Measurements from ENCODE around the gene METAP1. TPM values are rescaled to one million over a fixed set of nuclear protein-coding genes. Genes with fewer than 3 reads are reported as not detected.
"Not testable (repeated sequence)": the region's sequence is repeated elsewhere in the genome, so short reads cannot be mapped to it uniquely, and the experiment has no call there.

Gene METAP1
- total and polyA plus RNA-seq, 2 experiments from 2014 or later, result 40.1 to 55.4 TPM

DNA sequence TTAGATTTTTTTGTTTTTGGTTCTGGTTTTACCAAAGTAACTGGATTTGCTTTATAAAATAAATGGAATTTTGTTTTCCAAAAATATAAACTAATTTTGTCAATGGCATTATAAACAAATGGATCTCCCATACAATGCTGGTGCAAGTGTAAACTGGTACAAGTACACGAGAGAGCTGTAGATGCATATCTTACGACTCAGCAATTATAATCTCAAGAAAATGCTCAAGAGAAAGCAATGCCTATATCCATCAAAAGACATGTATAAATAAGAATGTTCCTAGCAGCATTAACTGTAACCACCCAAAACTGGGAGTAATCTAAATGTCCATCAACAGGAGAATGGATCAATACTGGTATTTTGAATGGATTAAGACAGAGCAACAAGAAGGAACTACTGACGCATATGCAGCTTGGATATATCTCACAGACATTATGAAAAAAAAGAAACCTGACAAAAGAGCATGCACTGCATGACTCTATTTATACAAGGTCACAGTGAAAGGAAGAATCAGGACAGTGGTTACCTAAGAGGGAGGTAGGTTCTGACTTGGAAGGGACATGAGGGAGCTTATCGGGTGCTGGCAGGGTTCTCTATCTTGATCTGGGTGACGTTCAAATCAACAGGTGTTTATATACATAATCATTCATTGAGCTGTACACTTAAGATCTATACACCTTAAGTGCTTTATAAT, 83.6 kb downstream of the METAP1 start:
- DNase-seq (ENCODE audit: low read depth in 1 of 2, low spot score in 1 of 2), result no peak
- Histone ChIP-seq H3K4me3 (no peak overlapping the region), H3K27me3 (no peaks in the 10 kb centered on the region), H3K27ac (no peak overlapping the region), H3K36me3 (peaks cover 46% of the 10 kb centered on the region), H3K4me1 (ENCODE audit: low read depth) (peaks cover 16% of the 10 kb centered on the region), H3K9me3 (ENCODE audit: low read depth) (no peaks in the 10 kb centered on the region)
- TF ChIP-seq, protein P1, sequence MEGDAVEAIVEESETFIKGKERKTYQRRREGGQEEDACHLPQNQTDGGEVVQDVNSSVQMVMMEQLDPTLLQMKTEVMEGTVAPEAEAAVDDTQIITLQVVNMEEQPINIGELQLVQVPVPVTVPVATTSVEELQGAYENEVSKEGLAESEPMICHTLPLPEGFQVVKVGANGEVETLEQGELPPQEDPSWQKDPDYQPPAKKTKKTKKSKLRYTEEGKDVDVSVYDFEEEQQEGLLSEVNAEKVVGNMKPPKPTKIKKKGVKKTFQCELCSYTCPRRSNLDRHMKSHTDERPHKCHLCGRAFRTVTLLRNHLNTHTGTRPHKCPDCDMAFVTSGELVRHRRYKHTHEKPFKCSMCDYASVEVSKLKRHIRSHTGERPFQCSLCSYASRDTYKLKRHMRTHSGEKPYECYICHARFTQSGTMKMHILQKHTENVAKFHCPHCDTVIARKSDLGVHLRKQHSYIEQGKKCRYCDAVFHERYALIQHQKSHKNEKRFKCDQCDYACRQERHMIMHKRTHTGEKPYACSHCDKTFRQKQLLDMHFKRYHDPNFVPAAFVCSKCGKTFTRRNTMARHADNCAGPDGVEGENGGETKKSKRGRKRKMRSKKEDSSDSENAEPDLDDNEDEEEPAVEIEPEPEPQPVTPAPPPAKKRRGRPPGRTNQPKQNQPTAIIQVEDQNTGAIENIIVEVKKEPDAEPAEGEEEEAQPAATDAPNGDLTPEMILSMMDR (IDR thresholded peaks at IDR 0.05; ENCODE audit: low read depth, low read length), result no peak

DNA sequence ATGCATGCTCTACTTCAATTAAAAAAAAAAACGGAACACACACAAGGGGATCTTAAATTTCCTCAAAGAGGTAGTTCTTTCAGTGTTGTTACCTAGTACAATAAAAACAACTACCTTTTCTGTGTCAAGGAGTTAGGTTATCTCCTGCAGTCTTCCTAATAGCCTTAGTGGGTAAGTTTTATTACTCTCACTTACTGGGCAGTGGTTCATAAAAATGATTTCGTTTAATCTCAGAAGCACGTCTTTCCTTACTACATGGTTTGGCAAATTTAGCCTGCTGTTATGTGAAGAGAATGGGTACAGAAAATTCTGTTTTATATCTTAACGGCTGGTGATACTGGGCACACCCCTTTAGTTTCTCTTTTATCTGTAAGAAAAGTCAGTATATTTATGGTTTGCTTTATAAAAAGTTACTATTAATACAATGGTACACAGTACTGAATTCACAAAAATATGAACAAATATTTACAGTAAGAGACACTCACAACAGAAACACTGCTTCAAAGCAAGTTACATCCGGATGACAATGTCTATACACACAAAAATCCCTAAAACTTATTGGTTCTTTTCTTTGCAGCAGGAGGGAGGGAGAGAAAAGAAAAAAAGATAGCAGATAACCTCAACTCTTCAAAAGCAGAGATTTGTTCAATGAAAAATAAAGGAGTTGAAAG, 84.2 kb downstream of the METAP1 start:
- Histone ChIP-seq H3K36me3 (peaks cover 51% of the 10 kb centered on the region), H3K9me3 (ENCODE audit: low read depth) (no peaks in the 10 kb centered on the region), H3K4me3 (no peak overlapping the region), H3K27me3 (no peaks in the 10 kb centered on the region), H3K4me1 (ENCODE audit: low read depth) (peaks cover 16% of the 10 kb centered on the region), H3K27ac (no peak overlapping the region)
- TF ChIP-seq, protein P1 (IDR thresholded peaks at IDR 0.05; ENCODE audit: low read depth, low read length), result no peak
- DNase-seq (ENCODE audit: low read depth in 1 of 2, low spot score in 1 of 2), result no peak

GRCh38 chr4:99080869-99081268, 85.3 kb downstream of the METAP1 start:
- not testable (repeated sequence) for H3K4me3 ChIP-seq; H3K27ac ChIP-seq; H3K9me3 ChIP-seq (ENCODE audit: low read depth); H3K27me3 ChIP-seq; H3K4me1 ChIP-seq (ENCODE audit: low read depth); DNase-seq (ENCODE audit: low read depth in 1 of 2, low spot score in 1 of 2)
- peaks cover 47% of the 10 kb centered on the region for H3K36me3 ChIP-seq

- peaks cover 1% of the 10 kb centered on the region for H3K4me1 ChIP-seq (ENCODE audit: low read depth)
- TF ChIP-seq, protein P1 (IDR thresholded peaks at IDR 0.05; ENCODE audit: low read depth, low read length), result no peak
- peaks cover 47% of the 10 kb centered on the region for H3K36me3 ChIP-seq
Measured at GRCh38 chr4:99082192-99082591, 86.7 kb downstream of the METAP1 start.

GRCh38 chr4:99084595-99084994, 89.1 kb downstream of the METAP1 start:
- TF ChIP-seq, protein P1 (IDR thresholded peaks at IDR 0.05; ENCODE audit: low read depth, low read length), result no peak
- Histone ChIP-seq H3K36me3 (peaks cover 35% of the 10 kb centered on the region), H3K9me3 (ENCODE audit: low read depth) (no peaks in the 10 kb centered on the region), H3K27me3 (no peaks in the 10 kb centered on the region), H3K27ac (no peak overlapping the region), H3K4me1 (ENCODE audit: low read depth) (peaks cover 5% of the 10 kb centered on the region), H3K4me3 (no peak overlapping the region)
- no peak for DNase-seq (ENCODE audit: low read depth in 1 of 2, low spot score in 1 of 2)

More at GRCh38 chr4:99082192-99082591, 86.7 kb downstream of the METAP1 start:
- Histone ChIP-seq H3K27me3 (no peaks in the 10 kb centered on the region), H3K9me3 (ENCODE audit: low read depth) (no peaks in the 10 kb centered on the region), H3K27ac (no peak overlapping the region), H3K4me3 (no peak overlapping the region)
- DNase-seq (ENCODE audit: low read depth in 1 of 2, low spot score in 1 of 2), result no peak

GRCh38 chr4:99088023-99088449, 92.5 kb downstream of the METAP1 start:
- TF ChIP-seq, protein P1 (IDR thresholded peaks at IDR 0.05; ENCODE audit: low read depth, low read length), result no peak
- peak; percentile 67 to 91 for DNase-seq (ENCODE audit: low read depth in 1 of 2, low spot score in 1 of 2)
- H3K4me3 ChIP-seq, result peak overlapping the region; percentile 94

More at GRCh38 chr4:99088023-99088449, 92.5 kb downstream of the METAP1 start:
- peaks cover 18% of the 10 kb centered on the region for H3K4me1 ChIP-seq (ENCODE audit: low read depth)
- H3K27me3 ChIP-seq, result no peaks in the 10 kb centered on the region
- no peaks in the 10 kb centered on the region for H3K9me3 ChIP-seq (ENCODE audit: low read depth)
- H3K27ac ChIP-seq, result peak overlapping the region; percentile 93
- peaks cover 13% of the 10 kb centered on the region for H3K36me3 ChIP-seq
